Muscle of back (tissue), 10 donors: ENCODE results near the gene RAC3. TPM values are rescaled to one million over a fixed set of nuclear protein-coding genes. Genes with fewer than 3 reads are reported as not detected.

Experiments
- polyA plus RNA-seq, 10 donors: library from polyadenylated mRNA; unstranded; fragments of 120-200 nt; gene quantifications; one replicate each; pipeline ENCODE4 v1.2.1, GENCODE V29; 2013; ENCODE audit not compliant: insufficient read length in 10 of 10

RAC3 gene
- polyA plus RNA-seq, 10 donors: 4.7 to 27.6 (median 8.2) TPM

Other genes starting within 250 kb of the RAC3 start
- under 1 TPM in 1 of 10 donors, not detected in 9; 0.10 TPM for gene GCGR, start 227.5 kb upstream of the RAC3 start, polyA plus RNA-seq
- gene MCRIP1, start 198.4 kb upstream of the RAC3 start, polyA plus RNA-seq: 100 to 1,000 TPM in 5 of 10 donors, 10 to 100 TPM in 5; 67.2 to 139 (median 102) TPM
- 10 to 100 TPM; 13.2 to 84.6 (median 36.4) TPM for gene PPP1R27, start 196.6 kb upstream of the RAC3 start, polyA plus RNA-seq
- gene P4HB, start 171.1 kb upstream of the RAC3 start, polyA plus RNA-seq: 100 to 1,000 TPM; 359 to 534 (median 424) TPM
- gene ARHGDIA, start 160.3 kb upstream of the RAC3 start, polyA plus RNA-seq: 100 to 1,000 TPM; 128 to 225 (median 163) TPM
- gene ALYREF, start 140.1 kb upstream of the RAC3 start, polyA plus RNA-seq: 10 to 100 TPM; 49.7 to 81.7 (median 60.7) TPM
- 100 to 1,000 TPM in 4 of 10 donors, 10 to 100 TPM in 6; 77.7 to 136 (median 93.3) TPM for gene ANAPC11, start 140.0 kb upstream of the RAC3 start, polyA plus RNA-seq
- gene NPB, start 129.4 kb upstream of the RAC3 start, polyA plus RNA-seq: 1 to 10 TPM in 2 of 10 donors, under 1 TPM in 5, not detected in 3; 0.13 to 1.2 (median 0.64) TPM
- 10 to 100 TPM in 6 of 10 donors, 1 to 10 TPM in 4; 7.9 to 14.0 (median 10.2) TPM for gene PCYT2, start 120.3 kb upstream of the RAC3 start, polyA plus RNA-seq
- 1 to 10 TPM; 5.3 to 9.4 (median 6.9) TPM for gene SIRT7, start 113.5 kb upstream of the RAC3 start, polyA plus RNA-seq
- gene MAFG, start 103.9 kb upstream of the RAC3 start, polyA plus RNA-seq: 10 to 100 TPM; 12.3 to 14.8 (median 13.9) TPM
- 100 to 1,000 TPM in 1 of 10 donors, 10 to 100 TPM in 9; 52.3 to 103 (median 61.8) TPM for gene PYCR1, start 94.4 kb upstream of the RAC3 start, polyA plus RNA-seq
- 10 to 100 TPM in 9 of 10 donors, 1 to 10 TPM in 1; 8.9 to 29.8 (median 22.3) TPM for gene MYADML2, start 84.4 kb upstream of the RAC3 start, polyA plus RNA-seq
- gene NOTUM, start 70.5 kb upstream of the RAC3 start, polyA plus RNA-seq: 1 to 10 TPM; 1.5 to 4.2 (median 2.8) TPM
- 10 to 100 TPM; 15.5 to 28.4 (median 21.6) TPM for gene ASPSCR1, start 54.0 kb upstream of the RAC3 start, polyA plus RNA-seq
- gene CENPX, start 8.8 kb upstream of the RAC3 start, polyA plus RNA-seq: 10 to 100 TPM; 26.6 to 42.8 (median 31.0) TPM
- 10 to 100 TPM in 3 of 10 donors, 1 to 10 TPM in 7; 5.3 to 12.7 (median 8.5) TPM for gene LRRC45, start 8.4 kb upstream of the RAC3 start, polyA plus RNA-seq
- gene DCXR, start 6.0 kb downstream of the RAC3 start, polyA plus RNA-seq: 10 to 100 TPM; 20.6 to 42.5 (median 35.0) TPM
- gene RFNG, start 20.1 kb downstream of the RAC3 start, polyA plus RNA-seq: 10 to 100 TPM; 18.2 to 39.0 (median 29.2) TPM
- gene GPS1, start 20.2 kb downstream of the RAC3 start, polyA plus RNA-seq: 10 to 100 TPM; 60.4 to 72.8 (median 66.1) TPM
- gene DUS1L, start 34.1 kb downstream of the RAC3 start, polyA plus RNA-seq: 10 to 100 TPM; 43.1 to 61.5 (median 53.2) TPM
- gene FASN, start 66.6 kb downstream of the RAC3 start, polyA plus RNA-seq: 10 to 100 TPM; 17.6 to 47.7 (median 28.6) TPM
- gene CCDC57, start 181.2 kb downstream of the RAC3 start, polyA plus RNA-seq: 10 to 100 TPM; 15.7 to 32.8 (median 22.1) TPM
- 10 to 100 TPM; 20.2 to 39.1 (median 23.3) TPM for gene SLC16A3, start 197.4 kb downstream of the RAC3 start, polyA plus RNA-seq
- gene CSNK1D, start 242.0 kb downstream of the RAC3 start, polyA plus RNA-seq: 10 to 100 TPM; 60.6 to 74.0 (median 65.9) TPM